GM19463 (cell line): Measurements from ENCODE around the gene ZNF207.
"Not testable (repeated sequence)": the region's sequence is repeated elsewhere in the genome, so short reads cannot be mapped to it uniquely, and the experiment has no call there.

Source experiments
- ATAC-seq: cut with Tn5 transposase; IDR thresholded peaks from one replicate; pipeline ENCODE4 v1.9.1; 2021; ENCODE audit warnings: mild to moderate bottlenecking, moderate library complexity; ENCODE audit not compliant: unreplicated experiment

Gene ZNF207

DNA sequence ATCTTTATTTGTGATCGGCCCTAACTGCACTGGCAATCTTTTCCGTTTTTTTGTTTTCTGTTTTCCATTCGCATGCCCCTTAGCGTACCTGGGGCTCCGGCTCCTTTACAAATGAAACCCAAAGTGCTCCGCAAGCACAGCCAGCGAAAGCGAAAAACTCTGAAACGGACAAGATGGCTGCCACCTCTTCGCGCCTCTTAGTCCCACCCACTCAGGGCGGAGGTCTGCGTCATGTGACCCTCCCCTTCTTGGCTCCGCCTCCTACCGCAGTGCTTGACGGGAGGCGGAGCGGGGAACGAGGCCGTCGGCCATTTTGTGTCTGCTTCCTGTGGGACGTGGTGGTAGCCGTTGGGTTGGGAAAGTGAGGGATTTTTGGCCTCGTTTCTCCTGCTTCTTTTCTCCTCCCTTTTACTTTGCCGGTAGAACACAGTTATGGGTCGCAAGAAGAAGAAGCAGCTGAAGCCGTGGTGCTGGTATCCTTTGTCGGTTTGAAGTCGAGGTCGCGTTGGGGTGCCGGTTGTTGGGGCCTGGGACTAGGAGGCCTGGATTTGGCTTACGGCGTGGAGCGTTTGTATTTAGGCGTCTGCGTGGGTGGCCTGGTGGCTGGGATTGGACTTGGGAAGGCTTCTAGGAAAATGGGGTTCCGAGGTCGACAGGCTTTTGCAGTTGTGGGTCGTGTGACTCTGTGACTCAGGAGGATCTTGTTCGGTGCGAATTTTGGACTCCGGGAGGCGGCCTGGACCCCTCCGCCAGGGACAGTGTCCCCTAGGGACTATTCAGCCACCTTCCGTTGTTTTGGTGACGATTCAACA lies at the start of gene ZNF207:
TSS of gene ZNF207 (plus strand) at position 304 of the 812 bp plus-strand sequence. CDS start at position 433, 129 bp downstream.
- peak; percentile 90 for ATAC-seq

DNA sequence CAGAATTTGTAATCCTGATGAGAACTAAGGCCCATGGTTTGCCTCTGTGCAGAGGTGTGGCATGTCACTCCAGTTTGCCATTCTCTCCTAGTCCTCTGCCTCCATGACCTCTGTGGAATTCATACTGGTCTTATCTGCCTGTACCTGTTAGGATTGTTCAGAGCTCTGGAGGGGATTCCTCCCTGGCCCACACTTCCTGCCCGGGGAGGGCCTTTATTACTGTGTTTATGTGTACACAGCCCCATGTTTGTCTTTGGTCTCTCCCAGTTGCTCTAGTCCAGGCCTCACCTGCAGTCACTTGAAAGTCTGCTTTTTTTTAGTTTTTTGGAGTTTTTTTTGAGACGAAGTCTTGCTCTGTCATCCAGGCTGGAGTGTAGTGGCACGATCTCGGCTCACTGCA lies 47.9 kb upstream of the ZNF207 start:
- no peak for ATAC-seq

DNA sequence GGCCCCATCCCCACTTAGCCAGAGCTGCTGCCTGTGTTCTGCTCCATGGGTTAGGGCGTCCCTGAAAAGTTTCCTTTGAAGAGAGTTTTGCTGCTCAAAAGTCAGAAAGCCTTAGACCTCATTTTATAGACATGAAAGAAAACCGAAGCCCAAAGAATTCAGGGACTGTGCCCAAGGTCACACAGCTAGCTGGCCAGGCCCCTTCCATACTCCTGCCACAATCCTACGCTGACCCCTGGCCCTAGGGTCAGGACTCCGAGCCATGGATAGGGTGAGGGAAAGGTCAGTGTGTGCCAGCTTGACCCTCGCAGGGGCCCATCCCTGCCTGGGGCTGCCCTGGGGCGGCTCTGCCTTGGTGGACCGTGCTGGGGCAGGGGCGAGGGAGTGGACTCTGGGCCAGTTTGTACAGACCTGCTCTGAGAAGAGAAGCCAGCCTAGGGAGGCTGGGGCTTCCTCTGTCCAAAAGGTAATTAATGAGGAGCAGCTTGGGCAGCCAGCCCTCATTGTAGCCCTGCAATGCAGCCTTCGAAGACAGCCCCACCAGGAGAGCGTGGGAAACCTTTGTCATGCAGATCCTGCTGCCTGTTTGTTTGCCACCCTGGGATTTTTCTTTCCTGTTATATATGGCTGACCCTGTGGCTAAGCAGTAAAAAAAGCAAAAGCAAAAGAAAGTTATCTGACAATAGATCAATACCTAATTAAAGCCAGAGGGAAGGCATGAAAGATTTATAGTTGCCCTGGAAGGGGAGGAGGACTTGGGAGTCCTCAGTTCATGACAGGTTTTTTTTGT lies 46.9 kb upstream of the ZNF207 start:
- ATAC-seq: no peak

DNA sequence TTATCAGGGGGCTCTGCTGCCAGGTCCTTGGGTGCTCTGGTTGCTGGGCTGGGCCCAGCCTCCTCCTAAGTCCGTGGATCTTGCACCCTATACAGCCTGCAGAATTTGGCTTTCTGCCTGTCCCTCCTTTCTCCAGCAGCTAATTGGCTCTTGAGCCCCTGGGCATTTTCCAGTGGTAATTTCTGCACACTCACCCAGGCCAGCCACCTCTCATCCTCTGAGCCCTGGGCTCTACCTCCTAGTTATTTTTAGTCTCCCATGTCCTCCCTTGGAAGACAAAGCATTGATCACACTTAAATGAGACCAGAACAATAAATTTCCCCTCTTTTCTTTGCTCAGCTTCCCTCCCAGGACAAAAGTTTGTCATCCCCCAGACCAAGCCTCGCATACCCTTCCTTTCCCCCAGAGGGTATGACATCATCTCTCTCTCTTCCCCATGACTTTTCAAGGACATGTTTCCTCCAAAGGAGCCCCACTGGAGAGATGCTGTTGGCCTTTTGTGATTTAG lies 46.1 kb upstream of the ZNF207 start:
- no peak for ATAC-seq

DNA sequence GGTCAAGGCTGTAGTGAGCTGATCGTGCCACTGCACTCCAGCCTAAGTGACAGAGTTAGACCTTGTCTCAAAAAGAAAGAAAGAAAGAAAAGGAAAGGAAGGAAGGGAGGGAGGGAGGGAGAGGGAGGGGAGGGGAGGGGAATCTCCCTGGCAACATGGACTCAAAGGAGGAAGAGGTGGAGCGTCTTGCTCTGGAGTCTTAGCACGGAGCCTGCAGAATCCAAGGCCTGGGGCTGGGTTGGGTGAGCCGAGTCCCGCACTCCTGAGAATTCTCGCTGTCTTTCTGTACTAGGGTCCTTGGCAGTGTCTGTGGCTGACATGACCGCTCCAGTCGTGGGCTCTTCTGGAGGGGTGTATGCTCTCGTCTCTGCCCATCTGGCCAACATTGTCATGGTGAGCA lies 44.9 kb upstream of the ZNF207 start:
- no peak for ATAC-seq

DNA sequence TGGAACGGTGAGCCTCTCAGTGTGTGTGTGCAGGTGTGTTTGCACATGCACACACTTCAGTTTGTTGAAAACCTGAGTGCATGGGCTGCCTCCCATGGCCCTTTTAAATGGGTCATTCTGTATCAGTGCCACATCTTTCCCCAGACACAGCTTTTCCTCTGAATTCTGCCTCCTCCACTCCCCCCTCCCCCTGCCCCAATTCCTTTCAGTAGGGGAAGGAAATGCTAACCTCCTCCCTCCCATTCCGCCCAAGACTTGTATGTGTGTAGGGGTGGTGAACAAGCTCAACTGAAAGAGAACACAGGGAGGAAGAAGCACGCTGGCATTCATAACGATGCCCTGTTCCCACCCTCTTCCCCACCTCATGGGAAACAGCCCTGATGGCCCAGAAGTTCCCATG lies 42.3 kb upstream of the ZNF207 start:
- ATAC-seq: no peak

DNA sequence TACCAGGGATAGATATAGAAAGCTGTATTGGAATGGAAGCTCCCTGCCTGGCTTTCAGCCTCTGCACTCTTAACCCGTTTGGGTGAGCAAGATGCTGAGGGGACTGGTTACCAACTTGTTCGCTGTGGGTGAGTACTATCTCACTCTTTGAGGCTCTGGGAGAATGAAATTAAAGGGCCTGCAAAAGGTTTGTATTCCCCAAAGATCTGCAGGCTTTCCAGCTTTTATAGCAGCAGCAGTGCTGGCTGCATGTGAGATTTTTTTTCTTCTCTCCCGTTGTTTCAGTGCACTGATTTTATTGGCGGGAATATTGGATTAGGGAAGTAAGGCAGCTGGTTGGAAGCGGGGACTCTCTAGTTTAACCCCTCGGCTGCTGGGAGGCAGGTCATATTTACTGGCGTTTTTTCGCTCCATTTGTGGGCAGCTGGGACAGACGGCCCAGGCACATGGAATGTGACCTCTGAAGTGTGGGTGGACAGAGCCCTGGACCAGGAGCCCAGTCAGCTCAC lies 38.9 kb upstream of the ZNF207 start:
- ATAC-seq: no peak

DNA sequence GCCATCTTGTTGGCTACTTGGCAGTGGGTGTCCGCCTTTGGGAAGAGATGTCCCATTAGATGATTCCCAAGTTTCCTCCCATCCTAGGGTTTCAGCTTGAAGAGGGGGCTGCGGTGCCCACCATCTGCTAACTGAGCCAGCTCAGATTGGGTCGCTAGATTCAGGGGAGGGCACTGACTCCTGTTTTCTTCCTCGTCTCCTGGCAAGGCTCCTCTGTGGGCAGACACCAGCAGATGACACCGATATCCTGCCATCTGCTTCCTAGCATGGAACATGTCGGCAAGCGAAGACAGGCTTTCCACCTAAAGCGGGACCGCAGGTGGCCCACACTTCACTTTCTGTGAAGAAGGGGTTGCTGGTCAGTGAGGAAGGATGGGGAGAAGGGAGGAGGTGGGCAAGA lies 35.3 kb upstream of the ZNF207 start:
- ATAC-seq: no peak

DNA sequence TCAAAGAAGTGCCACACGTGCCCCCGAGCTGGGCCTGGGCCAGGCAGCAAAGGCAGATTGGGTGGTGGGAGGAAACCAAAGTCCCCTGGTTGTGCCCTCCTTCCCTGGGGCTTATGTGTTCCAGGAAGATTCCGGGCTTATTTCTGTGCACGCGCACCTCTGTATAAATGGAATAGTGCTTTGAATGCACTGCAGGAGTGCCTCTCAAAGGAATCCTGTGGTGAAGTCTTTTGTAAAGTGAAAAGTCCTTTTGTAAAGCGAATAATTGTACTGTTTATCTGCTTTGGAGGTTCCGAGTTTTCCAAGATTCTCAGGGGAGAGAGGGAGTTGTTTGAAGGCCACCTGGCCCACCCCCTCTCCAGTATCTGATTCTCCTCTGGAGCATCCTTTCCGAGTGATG lies 34.8 kb upstream of the ZNF207 start:
- ATAC-seq: no peak

DNA sequence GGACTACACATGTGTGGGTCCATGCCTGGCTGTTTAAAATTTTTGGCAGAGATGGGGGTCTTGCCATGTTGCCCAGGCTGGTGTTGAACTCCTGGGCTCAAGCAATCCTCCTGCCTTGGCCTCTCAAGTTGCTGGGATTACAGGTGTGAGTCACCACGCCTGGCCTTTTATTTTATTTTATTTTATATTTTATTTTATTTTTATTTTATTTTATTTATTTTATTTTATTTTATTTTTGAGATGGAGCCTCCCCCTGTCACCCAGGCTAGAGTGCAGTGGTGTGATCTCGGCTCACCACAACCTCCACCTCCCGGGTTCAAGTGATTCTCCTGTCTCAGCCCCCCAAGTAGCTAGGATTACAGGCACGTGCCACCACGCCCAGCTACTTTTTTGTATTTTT lies 33.3 kb upstream of the ZNF207 start:
- not testable (repeated sequence) for ATAC-seq

DNA sequence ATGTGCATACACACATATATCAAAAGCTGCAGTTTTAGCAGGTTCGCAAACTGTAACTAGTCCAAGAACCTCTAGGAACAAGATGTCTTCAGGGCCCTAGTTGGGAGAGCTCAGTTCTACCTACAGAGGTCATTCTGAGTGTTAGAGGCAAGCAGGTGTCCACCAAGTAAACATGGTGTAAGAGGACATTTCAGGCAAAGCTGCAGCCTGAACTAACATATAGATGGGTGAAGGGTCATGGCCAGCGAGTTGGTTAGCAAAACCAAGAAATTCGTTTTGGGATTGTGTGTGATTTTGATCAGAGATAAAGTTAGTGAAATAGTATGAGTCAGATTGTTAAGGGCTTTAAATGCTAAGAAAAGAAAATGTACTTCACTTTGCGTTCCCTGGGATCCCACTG lies 32.6 kb upstream of the ZNF207 start:
- ATAC-seq: no peak

DNA sequence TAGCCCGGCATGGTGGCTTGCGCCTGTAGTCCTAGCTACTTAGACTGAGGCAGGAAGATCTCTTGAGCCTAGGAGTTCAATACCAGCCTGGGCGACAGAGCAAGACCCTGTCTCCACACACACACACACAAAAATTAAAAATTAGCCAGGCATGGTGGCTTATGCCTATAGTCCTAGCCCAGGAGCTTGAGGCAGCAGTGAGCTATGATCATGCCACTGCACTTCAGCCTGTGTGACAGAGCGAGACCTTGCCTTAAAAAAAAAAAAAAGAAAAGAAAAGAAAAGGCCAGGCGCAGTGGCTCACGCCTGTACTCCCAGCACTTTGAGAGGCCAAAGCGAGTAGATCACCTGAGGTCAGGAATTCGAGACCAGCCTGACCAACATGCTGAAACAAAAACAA lies 31.9 kb upstream of the ZNF207 start:
- ATAC-seq: no peak

DNA sequence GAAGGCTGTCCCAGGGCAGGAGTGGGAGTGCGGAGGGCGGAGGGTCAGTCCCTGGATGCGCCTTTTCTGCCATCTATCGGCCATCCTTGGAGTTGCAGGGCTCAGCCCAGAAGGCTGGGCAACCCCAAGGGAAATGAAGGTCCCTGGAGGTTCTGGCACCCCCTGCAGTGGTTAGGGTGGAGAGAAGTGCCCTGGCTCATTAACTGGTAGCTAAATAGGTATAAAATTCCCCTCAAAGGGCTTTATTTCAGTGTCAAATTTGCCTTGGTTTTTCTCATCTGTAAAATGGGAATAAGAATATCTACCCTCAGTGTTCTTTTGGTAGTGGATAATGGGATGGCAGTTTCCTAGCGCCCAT lies 30.4 kb upstream of the ZNF207 start:
- no peak for ATAC-seq

DNA sequence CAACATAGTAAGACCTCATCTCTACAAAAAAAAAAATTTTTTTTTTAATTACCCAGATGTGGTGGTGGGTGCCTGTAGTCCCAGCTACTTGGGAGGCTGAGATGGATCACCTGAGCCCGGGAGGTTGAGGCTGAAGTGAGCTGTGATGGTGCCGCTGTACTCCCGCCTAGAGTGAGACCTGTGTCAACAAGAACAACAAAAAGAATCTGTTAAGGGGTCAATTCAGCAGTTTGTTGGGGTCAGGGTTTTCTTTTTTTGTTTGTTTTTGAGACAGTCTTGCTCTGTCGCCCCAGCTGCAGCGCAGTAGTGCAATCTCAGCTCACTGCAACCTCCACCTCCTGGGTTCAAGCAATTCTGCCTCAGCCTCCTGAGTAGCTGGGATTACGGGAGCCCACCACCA lies 29.9 kb upstream of the ZNF207 start:
- not testable (repeated sequence) for ATAC-seq

DNA sequence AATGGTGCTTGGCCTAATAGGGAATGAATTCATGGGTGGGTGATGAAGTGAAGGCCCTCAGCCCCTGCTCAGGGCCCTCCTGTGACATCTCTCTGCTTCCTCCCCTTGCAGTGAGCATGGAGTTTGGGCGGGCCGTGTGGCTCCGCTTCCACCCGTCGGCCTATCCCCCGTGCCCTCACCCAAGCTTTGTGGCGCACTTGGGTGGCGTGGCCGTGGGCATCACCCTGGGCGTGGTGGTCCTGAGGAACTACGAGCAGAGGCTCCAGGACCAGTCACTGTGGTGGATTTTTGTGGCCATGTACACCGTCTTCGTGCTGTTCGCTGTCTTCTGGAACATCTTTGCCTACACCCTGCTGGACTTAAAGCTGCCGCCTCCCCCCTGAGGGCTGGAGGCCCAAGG lies 29.1 kb upstream of the ZNF207 start:
- no peak for ATAC-seq

DNA sequence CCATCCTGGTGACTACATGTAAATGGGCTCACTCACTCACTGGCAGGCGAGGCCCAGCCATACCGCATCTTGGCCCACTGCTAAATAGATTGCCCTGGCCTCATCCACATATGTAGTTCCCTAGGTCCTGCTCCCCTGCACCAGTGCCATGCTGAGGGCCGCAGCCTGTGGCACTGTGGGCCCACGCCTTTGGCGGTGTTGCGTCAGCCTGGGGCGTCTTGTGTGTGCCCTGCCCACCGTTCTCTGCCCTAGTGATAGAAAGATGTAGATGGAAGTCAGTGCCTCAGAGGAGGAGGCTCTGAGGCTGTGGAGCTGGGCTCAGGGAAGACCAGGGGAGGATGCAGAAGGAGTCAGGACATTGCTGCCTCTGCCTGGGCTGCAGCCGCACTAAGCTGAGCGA lies 26.9 kb upstream of the ZNF207 start:
- no peak for ATAC-seq

DNA sequence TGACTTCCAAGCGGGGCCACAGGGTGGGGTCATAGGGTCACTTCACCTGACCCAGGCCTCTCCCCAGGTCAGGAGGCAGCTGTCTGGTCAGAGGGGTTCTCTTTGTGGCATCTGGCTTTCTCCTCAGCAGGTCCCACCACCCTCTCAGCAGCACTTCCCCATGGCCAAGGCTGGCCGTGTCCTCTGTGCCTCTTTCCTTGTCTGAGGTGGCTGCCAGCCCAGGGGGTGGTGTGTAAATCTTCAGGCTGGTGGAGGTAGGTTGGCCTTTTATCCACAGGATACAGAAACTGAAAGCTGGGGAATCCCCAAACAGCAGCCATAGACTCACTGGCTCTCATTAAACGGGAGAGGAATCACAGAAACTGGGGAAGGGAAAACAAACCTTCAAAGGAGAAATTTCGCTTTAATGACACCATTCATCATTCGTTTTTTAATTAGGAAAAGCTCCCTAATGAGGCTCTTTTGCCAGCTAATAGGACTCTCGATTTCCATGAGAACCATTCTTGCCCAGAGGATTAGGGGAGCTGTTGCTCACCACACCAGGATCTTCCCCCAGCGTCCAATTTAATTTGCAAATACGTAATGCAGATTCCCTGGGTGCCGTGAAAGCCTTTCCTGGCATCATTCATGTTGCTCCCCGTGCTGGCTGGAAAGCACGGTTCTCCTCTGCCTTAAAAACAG lies 26.0 kb upstream of the ZNF207 start:
- no peak for ATAC-seq

DNA sequence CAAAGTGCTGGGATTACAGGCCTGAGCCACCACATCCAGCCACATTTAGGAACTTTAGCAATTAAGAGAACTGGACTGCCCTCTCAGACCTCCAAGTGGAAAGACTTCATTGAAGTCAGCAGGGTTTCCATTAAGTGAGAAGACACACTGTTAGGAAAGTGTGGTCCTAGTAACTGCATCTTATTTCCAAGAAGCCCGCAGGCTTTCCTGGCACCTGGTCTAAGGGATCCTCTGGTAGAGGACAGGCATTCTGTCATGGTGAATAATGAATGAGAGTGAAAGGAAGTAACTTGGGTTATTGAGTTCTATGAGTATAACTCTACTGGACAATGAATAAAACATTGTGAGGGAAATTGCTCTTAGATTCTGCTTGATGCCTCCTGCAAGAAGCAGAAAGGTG lies 22.0 kb upstream of the ZNF207 start:
- no peak for ATAC-seq

DNA sequence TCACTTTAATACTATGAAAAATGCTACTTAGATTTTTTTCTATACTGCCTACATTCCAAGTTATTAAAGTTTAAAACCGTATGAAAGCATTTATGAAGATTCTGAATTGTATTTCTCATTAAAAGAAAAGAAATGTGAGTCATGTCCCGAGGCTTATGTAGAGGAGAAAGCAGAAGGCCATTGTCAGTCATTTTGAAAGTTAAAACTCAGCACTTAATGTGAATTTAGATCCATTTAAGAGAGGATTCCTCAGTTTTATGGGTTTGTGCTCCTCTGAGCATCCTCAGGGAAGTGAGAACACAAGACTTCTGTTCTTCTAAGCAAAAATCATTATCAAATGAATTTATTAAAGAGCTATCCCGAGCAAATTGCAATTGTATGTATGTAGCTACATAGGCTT lies 19.8 kb upstream of the ZNF207 start:
- ATAC-seq: no peak

DNA sequence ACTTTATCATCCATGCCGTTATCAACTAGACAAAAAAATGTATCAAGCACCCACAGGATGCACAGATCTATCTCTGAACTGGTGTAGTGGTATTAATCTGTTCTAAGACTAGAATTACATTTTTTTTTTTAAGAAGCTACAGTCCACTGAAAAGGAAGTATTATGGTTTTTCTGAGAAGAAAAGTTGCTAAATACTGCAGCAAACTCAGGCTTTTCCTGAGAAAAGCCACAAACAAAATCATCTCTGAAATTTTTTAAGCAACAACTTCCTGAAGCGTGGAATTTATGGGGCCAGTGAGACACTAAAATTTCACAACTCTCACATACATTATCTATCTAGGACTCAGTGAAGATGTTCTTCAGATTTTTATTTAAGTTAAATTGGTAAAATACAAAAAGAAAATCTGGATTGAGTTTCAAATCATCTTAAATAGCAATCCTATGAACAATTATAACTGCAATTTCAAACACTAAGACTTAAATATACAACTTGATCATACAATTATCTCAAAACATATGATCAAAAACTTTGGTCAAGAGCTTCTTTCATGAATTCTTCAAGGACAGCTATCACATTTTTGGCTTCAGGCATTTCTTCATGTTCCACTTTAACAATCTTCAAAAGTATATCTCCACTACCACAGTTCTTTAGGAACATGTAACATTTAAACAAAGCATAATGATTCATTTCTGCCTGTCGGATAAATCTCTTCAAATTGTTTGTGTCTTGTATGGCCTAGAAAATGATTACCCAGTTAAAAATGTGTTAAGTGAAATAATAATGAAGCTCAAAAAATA lies 18.5 kb upstream of the ZNF207 start:
- no peak for ATAC-seq

DNA sequence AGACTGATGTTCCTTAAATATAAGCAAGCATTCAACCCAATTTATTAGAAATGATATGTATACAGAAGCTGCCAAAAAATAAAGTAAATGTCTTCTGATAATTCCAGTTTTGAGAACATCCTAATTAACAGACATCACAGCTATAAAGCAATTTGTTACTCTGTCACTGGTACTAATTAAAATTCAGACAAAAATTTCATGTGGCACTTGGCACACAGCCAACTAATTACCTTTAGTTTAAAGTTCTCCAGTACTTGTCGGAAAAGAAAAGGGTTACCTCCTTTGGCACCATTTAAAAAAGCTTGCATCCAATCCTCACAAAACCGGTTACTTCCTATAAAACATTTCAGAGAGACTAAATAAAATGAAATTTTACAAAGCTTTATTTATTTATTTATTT lies 16.8 kb upstream of the ZNF207 start:
- ATAC-seq: no peak
